Gastroesophageal sphincter (tissue), 4 donors: ENCODE measurements around the gene CLSTN2. TPM values are rescaled to one million over a fixed set of nuclear protein-coding genes. Genes with fewer than 3 reads are reported as not detected.

Source experiments
- ATAC-seq: fragments of 150-250 bp; one replicate; pipeline ENCODE4 v1.9.1; 2016; ENCODE audit warnings: mild to moderate bottlenecking, moderate library complexity
- H3K27ac ChIP-seq, 4 donors: fragments of 200-600 bp; sonication (generic) in 3 of 4; 1 replicate in 3 of 4; 2 replicates in 1 of 4; pipeline ENCODE4 v1.5.1; 2016 to 2019
- H3K27me3 ChIP-seq: fragments of 200-600 bp; sonication (generic); one replicate; pipeline ENCODE4 v1.5.1; 2019
- H3K36me3 ChIP-seq, 2 donors: fragments of 200-600 bp; sonication (generic); one replicate each; pipeline ENCODE4 v1.5.1; 2019; ENCODE audit warnings: control low read depth in 1 of 2
- H3K4me1 ChIP-seq, 3 donors: fragments of 200-600 bp; sonication (generic); 1 replicate in 2 of 3; 2 replicates in 1 of 3; pipeline ENCODE4 v1.5.1; 2016 to 2019; ENCODE audit warnings: control low read depth in 2 of 3
- H3K4me3 ChIP-seq, 2 donors: fragments of 200-600 bp; sonication (generic); one replicate each; pipeline ENCODE4 v1.5.1; 2019; ENCODE audit warnings: mild to moderate bottlenecking in 1 of 2, moderate library complexity in 1 of 2
- H3K9me3 ChIP-seq, 3 donors: fragments of 200-600 bp; sonication (generic); one replicate each; pipeline ENCODE4 v1.5.1; 2017 to 2019; ENCODE audit warnings: control low read depth in 2 of 3
- CTCF ChIP-seq, 4 experiments: fragments of 200-600 bp in 2 of 4; fragments of 450-650 bp in 2 of 4; sonication (generic) in 1 of 4; IDR thresholded peaks; one replicate each; pipeline ENCODE4 v1.5.1; 2017 to 2019; ENCODE audit warnings: antibody characterized with exemption in 4 of 4, mild to moderate bottlenecking in 2 of 4, moderate library complexity in 2 of 4
- EP300 ChIP-seq: sonication (generic); formaldehyde crosslinking; IDR thresholded peaks from one replicate; pipeline ENCODE4 v1.6.1; 2017; ENCODE audit warnings: antibody characterized with exemption, mild to moderate bottlenecking
- POLR2A ChIP-seq, 2 donors: fragments of 450-650 bp; IDR thresholded peaks; one replicate each; pipeline ENCODE4 v1.6.1; 2017; ENCODE audit warnings: antibody characterized with exemption in 2 of 2, mild to moderate bottlenecking in 2 of 2, moderate library complexity in 1 of 2
- POLR2AphosphoS5 ChIP-seq: sonication (generic); formaldehyde crosslinking; IDR thresholded peaks from one replicate; pipeline ENCODE4 v1.6.1; 2017; ENCODE audit warnings: antibody characterized with exemption
- WGBS, 2 donors: methylation state at CpG; one replicate each; pipeline ENCODE4 v1.1.5; 2018; ENCODE audit warnings: low coverage in 1 of 2; 5-methylcytosine and 5-hydroxymethylcytosine counted together
- total RNA-seq, 4 donors: library from RNA; depleted of rRNA; stranded (reverse); fragments of >200 nt; gene quantifications; one replicate each; pipeline ENCODE4 v1.1.0, GENCODE V29; 2016

CLSTN2 gene
- total RNA-seq, 4 donors from 2014 or later = 6.6 to 9.7 (median 7.7) TPM

GRCh38 chr3:140160553-140160952 is 225.6 kb downstream of the CLSTN2 start:
- no peaks in the 10 kb centered on the region for H3K27me3 ChIP-seq
- no peaks in the 10 kb centered on the region for H3K9me3 ChIP-seq
- no peaks in the 10 kb centered on the region for H3K36me3 ChIP-seq
- no peaks in the 10 kb centered on the region for H3K4me1 ChIP-seq
- 59 to 88% methylated on average over 2 of the region's 2 CpGs for WGBS, 2 donors
- no peak overlapping the region for H3K27ac ChIP-seq
- TF ChIP-seq EP300 (no peak), POLR2A (IDR thresholded peaks at IDR 0.05) (no peak), POLR2AphosphoS5 (no peak), CTCF (IDR thresholded peaks at IDR 0.05) (no peak)
- H3K4me3 ChIP-seq = no peak overlapping the region
- no peak for ATAC-seq

GRCh38 chr3:140162551-140162950 is 227.6 kb downstream of the CLSTN2 start:
- WGBS, 2 donors = 70 to 81% methylated on average over 3 to 5 of the region's 5 CpGs
- Histone ChIP-seq H3K27me3 (no peaks in the 10 kb centered on the region), H3K36me3 (no peaks in the 10 kb centered on the region), H3K9me3 (no peaks in the 10 kb centered on the region), H3K27ac (no peak overlapping the region), H3K4me3 (no peak overlapping the region), H3K4me1 (no peaks in the 10 kb centered on the region)
- ATAC-seq = no peak
- TF ChIP-seq POLR2AphosphoS5 = no peak
- no peak for TF ChIP-seq CTCF (IDR thresholded peaks at IDR 0.05)

GRCh38 chr3:140163159-140163763 is 228.3 kb downstream of the CLSTN2 start:
- Histone ChIP-seq H3K4me1 (no peaks in the 10 kb centered on the region), H3K36me3 (no peaks in the 10 kb centered on the region), H3K27ac (no peak overlapping the region), H3K9me3 (no peaks in the 10 kb centered on the region), H3K27me3 (no peaks in the 10 kb centered on the region), H3K4me3 (no peak overlapping the region)
- no peak for ATAC-seq
- 83 to 89% methylated on average over 2 of the region's 2 CpGs for WGBS, 2 donors
- no peak for TF ChIP-seq EP300
- no peak for TF ChIP-seq POLR2A (IDR thresholded peaks at IDR 0.05)
- TF ChIP-seq POLR2AphosphoS5 = no peak
- TF ChIP-seq CTCF (IDR thresholded peaks at IDR 0.05) = no peak

GRCh38 chr3:140164156-140164555 is 229.2 kb downstream of the CLSTN2 start:
- H3K36me3 ChIP-seq = no peaks in the 10 kb centered on the region
- H3K27me3 ChIP-seq = no peaks in the 10 kb centered on the region
- no peaks in the 10 kb centered on the region for H3K9me3 ChIP-seq
- H3K27ac ChIP-seq = no peak overlapping the region
- WGBS, 2 donors = 73 to 93% methylated on average over 2 of the region's 2 CpGs
- ATAC-seq = no peak
- no peak overlapping the region for H3K4me3 ChIP-seq
- H3K4me1 ChIP-seq = no peaks in the 10 kb centered on the region
- TF ChIP-seq POLR2A (IDR thresholded peaks at IDR 0.05) = no peak
- TF ChIP-seq CTCF (IDR thresholded peaks at IDR 0.05) = no peak
- TF ChIP-seq EP300 = no peak
- no peak for TF ChIP-seq POLR2AphosphoS5

GRCh38 chr3:140164922-140165590 is 230.1 kb downstream of the CLSTN2 start:
- WGBS, 2 donors = 81 to 87% methylated on average over 3 to 7 of the region's 7 CpGs
- Histone ChIP-seq H3K4me3 (no peak overlapping the region), H3K9me3 (no peaks in the 10 kb centered on the region), H3K36me3 (no peaks in the 10 kb centered on the region), H3K27me3 (no peaks in the 10 kb centered on the region), H3K4me1 (no peaks in the 10 kb centered on the region), H3K27ac (no peak overlapping the region)
- ATAC-seq = no peak
- TF ChIP-seq POLR2A (IDR thresholded peaks at IDR 0.05) (no peak), EP300 (no peak), POLR2AphosphoS5 (no peak), CTCF (IDR thresholded peaks at IDR 0.05) (no peak)
